ENCODE measurements around the gene SRP68.

SRP68 gene

DNA sequence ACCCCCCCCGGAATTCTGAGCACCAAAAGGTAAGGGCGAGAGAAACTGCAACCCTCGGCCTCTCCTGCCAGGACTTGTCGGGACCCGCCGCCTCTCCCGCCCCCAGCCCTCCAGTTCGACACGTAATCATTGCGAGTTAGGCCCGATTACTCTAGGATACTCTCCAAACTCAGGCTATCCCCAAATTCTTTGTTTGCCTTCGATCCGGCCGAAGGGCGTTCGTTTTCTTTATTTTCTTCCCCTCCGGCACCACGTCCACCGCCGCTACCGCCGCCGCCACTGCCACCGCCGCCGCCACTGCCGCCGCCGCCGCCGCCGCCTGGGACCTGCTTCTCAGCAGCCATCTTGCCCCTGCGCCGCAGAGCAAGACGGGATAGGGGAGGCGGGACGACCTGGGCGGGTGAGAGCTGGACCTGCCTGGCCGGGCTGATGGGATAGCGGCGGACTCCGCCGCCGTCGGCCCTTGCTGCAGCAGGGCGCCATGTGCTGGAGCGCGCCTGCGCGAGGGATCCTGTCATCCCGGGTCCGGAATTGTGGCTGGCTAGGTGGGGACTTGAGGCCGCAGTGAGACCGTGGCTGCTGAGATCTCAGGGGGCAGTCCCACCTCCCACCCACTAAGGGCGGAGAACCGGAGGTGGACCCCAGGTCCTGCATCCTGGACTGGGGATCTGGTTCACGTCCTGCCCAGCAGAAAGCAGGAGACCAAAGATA lies at the start of gene SRP68:
SRP68 (minus strand) TSS at position 370 of the 711 bp plus-strand sequence; CDS start at position 344, 26 bp downstream.
- DNase-seq (ENCODE audit: extremely low read depth in 1 of 2, low read depth in 1 of 2), result peak; percentile 53 to 78

DNA sequence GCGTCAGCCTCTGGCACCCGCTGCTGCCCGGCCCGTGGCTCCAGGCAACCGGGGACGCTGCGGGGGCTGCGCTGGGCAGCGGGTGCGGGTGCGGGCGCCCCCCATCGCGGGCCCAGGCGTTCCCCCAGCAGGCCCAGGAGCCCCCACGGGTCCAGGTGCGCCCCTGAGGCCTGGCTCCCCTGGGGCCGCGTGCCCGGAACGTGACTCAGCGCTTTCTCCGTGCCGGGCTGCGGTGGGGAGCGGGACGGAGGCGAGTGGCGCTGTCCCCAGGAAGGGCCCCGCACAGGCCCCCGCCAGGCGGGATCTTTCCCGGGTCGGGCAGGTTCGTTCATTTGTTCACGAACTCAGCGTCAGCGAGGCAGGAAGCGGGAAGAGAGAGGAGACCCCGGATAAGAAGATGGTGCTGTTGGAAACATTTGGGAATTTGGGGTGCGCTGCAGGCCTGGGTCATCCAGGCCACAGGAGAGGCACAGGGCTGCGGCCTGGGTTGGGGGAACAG lies 49.7 kb upstream of the SRP68 start:
- DNase-seq (ENCODE audit: extremely low read depth in 1 of 2, low read depth in 1 of 2), result no peak

DNA sequence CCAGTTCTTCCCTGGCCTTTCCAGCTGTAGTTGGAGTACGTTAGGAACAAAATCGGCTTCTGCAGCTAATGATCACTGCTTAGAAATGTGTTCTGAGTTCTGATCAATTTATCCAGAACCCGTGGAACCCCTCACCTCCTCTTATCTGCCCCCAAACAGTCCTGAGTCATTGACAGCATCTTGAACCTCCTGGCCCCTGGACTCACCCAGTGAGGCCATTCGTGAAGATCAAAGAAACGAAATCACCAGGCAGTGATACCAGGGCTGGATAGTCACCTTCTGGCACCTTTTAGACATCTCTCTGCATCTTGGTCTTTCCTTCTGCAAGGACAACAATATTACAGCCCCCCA lies 48.3 kb upstream of the SRP68 start:
- DNase-seq (ENCODE audit: extremely low read depth in 1 of 2, low read depth in 1 of 2), result no peak

DNA sequence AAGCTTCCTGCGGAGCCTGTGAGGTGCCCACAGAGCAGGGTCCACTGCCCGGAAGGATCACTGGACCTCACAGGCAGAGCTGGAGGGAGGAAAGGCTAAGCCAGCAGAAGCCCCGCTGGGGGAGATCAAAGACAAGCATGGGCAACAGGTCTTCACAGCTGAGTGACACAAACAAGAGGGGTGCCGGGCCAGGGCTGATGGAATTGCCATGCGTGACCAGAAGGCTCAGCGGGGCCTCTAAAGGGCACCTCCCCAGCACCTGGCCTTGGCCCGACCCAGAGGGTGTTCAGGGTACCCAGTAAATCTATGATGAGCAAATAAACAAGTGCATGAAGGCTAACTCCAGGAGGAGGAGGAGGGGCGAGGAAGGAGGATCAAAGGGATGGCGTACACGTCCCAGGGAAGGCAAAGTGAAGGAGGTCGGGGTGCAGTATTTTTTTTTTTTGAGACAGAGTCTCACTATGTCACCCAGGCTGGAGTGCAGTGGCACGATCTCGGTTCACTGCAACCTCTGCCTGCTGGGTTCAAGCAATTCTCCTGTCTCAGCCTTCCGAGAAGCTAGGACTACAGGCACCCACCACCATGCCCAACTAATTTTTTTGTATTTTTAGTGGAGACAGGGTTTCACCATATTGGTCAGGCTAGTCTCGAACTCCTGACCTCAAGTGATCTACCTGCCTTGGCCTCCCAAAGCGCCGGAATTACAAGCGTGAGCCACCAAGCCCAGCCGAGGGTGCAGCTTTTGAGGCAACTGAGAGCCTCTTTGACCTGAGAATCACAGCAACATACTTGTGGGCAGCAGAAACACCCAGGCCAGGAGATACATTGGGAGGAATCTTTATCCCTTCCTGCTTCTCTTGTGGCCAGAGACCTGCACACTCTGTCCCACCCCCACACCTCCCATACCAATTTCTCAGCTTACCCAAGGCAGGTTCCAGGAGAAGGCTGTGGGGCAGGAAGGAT lies 47.4 kb upstream of the SRP68 start:
- no peak for DNase-seq (ENCODE audit: extremely low read depth in 1 of 2, low read depth in 1 of 2)

DNA sequence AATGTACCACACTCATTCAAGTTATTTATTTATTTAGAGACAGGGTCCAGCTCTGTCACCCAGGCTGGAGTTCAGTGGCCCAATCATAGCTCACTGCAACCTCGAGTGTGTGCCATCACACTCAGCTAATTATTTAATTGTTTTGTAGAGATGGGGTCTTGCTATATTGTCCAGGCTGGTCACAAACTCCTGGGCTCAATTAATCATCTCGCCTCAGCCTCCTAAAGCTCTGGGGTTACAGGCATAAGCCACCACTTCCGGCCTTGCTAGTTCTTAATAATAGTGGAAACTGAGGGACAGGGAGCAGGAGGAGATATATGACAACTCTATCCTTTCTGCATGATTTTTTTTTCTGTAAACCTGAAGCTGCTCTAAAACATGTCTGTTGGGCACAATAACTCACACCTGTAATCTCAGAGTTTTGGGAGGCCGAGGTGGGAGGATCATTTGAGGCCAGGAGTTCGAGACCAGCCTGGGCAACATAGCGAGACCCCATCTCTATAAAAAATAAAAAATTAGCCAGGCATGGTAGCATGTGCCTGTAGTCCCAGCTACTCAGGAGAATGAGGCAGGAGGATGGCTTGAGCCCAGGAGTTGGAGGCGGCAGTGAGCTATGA lies 42.9 kb upstream of the SRP68 start:
- no peak for DNase-seq (ENCODE audit: extremely low read depth in 1 of 2, low read depth in 1 of 2)

DNA sequence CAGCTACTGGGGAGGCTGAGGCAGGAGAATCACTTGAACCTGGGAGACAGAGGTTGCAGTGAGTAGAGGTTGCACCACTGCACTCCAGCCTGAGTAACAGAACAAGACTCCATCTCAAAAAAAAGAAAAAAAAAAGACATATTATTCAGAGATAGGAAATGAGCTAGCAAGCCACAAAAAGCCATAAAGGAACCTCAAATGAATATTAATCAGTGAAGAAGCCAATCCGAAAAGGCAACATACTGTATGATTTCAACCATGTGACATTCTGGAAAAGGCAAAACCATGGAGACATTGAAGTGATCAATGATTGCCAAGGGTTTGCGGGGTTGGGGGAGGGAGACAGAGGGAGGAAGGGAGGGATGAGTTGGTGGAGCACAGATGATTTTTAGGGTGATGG lies 39.6 kb upstream of the SRP68 start:
- no peak for DNase-seq (ENCODE audit: extremely low read depth in 1 of 2, low read depth in 1 of 2)

DNA sequence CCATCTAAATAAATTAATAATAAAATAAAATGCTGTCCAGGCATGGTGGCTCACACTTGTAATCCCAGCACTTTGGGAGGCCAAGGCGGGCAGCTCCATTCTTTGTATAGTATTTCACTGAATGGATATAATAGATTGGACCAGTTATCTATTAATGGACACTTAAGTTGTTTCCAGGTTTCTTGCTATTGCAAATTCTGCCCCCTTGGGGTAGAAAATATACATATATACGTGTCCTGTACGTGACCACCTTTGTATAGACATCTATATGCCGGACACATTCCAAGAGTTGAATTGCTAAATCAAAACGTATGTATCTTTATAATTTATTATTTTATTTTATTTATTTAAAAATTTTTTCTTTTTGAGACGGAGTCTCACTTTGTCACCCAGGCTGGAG lies 35.2 kb upstream of the SRP68 start:
- DNase-seq (ENCODE audit: extremely low read depth in 1 of 2, low read depth in 1 of 2), result no peak

DNA sequence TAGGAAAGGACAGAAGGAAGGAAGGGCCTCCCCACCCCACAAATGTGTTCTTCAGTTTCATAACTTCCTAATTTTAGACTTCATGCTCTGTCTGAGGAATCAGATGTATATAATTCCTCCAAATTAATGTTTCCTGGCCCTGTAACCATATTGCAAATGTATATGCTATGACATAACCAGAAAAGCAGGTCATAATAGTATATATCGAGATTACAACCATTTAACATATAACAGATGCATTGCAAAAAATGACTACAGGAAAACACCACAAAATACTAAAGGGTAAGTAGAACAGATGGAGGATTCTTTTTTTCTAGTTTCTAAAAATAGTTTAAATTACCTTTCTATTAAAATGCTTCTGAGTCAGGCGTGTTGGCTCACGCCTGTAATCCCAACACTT lies 34.4 kb upstream of the SRP68 start:
- DNase-seq (ENCODE audit: extremely low read depth in 1 of 2, low read depth in 1 of 2), result no peak

DNA sequence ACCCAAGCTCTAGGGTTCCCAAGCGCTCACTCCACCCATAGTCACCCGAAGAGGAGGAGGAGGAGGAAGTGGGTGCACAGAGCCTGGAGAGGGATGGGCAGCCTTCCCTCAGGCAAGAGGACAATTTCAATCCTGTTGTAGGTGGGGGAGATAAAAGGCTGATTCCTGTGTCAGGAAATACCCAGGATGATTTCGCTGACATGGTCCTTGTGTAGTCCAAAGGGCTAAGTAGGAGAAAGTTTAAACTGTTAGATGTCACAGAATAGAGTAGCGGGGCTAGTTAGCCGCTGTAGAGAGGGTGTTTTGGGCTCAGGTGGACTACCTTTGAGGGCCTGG lies 32.5 kb upstream of the SRP68 start:
- DNase-seq (ENCODE audit: extremely low read depth in 1 of 2, low read depth in 1 of 2), result no peak

DNA sequence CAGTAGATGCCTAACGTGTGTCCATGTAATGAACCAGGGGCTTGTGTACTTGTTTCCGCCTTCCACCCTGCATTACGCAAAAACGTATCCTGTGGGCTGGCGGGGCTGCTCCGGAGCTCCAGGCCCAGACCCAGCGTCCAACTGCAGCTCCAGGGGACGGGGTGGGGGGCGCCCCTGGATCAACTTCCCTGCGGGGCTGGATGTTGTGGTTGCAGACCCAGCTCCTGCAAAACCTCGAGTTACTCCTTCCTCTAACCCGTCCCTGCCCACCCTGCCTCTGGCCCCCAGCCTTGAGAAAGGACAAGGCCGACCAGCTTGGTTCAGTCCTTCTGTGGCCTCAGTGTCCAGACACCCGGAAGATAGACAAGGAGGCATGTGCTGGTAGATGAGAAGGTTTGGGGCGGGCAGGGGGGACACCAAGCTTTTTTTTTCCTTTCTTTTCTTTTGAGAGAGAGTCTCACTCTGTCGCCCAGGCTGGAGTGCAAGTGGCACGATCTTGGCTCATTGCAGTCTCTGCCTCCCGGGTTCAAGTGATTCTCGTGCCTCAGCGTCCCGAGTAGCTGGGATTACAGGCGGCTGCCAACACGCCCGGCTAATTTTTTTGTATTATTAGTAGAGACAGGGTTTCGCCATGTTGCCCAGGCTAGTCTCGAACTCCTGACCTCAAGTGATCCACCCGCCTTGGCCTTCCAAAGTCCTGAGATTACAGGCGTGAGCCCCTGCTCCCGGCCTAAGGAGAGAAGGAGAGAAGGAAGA lies 32.0 kb upstream of the SRP68 start:
- no peak for DNase-seq (ENCODE audit: extremely low read depth in 1 of 2, low read depth in 1 of 2)

DNA sequence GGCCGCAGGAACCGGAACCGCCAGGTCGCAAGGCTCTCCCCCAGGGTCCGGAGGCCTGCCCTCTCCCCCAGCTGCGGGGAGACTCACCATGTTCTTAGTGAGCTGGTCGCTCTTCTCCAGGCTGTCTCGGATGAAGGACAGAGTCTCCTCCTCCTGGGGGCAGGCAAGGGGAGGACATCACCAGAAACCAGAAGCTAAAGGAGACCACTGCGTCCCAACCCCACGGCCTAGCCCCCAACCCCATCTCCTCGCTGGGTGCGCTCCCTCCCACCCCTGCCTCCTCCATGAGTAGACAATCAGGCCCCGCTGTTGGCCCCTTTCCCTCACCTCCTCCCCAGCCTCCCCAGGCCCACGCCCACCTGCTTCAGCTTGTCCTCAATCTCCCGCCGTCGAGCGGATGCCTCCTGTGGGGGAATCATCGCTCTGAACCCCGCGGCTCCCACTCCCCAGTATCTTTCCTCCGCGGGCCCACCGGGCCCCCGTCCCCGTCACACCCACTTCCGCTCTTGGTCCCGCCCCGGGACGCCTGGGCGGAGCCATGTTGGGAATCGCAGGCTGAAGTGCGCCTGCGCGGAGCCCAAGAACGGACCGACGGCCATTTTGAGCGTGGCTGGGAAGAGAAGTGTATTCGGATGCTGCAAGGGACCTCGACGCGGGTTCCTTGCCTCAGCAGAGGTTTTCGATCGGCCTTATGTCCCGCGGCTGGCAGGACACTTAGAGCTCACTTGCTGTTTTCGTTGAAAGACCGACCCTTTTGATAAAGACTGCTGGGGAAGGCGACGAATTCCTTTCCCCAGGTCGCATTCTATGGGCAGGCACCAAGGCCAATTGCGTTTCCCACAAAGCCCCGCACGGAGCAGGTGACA lies 31.2 kb upstream of the SRP68 start, which contains the start of gene EXOC7:
EXOC7 (minus strand) TSS at position 514 of the 866 bp plus-strand sequence; CDS start at position 419, 95 bp downstream.
- peak; percentile 70 to 88 for DNase-seq (ENCODE audit: extremely low read depth in 1 of 2, low read depth in 1 of 2)

DNA sequence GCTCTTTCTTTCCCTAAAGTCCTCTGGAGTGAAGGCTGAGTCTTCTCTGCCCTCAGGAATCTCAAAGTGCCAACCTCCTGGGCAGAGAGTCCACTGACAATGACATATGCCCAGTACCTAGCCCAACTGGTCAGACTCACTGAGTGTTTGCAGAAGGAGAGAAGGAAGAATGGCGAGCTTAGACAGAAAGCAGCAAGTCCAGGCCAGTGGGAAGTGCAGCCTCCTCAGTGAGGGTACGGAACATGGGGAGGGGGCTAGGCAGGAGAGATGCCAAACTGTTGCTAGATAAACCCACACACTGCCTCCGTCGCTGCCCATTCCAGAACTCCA lies 30.6 kb upstream of the SRP68 start:
- DNase-seq (ENCODE audit: extremely low read depth in 1 of 2, low read depth in 1 of 2), result no peak

DNA sequence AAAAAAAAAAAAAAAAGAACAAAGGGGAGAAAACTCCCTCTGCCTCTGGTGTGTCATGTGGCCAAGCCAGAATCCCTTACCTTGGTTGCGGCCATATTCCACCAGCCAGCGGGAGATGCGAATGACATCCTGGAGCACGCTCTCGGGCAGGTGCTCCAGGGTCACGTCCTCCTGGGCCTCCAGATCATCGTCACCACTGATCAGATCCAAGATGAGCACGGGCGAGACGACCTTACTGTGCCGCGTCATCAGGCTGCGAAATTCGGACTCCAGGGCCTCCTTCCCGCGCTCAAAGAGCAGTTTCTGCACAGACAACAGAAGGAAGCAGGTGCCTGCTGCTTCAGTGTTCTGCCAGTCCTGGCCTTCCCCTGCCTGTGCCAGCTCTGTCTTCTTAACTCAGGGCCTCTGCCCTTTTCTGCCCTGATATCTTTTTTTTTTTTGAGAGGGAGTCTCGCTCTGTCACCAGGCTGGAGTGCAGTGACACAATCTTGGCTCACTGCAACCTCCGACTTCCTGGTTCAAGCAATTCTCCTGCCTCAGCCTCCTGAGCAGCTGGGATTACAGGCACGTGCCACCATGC lies 25.5 kb upstream of the SRP68 start:
- no peak for DNase-seq (ENCODE audit: extremely low read depth in 1 of 2, low read depth in 1 of 2)

DNA sequence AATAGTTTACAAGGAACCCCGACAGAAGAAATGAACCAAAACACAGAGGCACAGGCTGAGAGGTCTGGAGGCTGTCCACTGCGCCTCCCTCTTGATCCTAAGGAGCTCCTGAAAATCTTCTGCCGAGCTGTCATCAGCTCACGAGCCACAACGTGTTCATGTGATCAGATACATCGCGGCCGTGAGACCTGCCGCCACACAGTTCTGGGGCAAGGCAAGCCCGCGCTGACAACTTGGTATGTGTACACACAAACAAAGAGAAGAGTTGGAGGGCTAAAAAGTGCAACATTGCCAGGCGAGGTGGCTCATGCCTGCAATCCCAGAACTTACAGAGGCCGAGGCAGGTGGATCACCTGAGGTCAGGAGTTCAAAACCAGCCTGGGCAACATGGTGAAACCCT lies 23.6 kb upstream of the SRP68 start:
- DNase-seq (ENCODE audit: extremely low read depth in 1 of 2, low read depth in 1 of 2), result no peak

DNA sequence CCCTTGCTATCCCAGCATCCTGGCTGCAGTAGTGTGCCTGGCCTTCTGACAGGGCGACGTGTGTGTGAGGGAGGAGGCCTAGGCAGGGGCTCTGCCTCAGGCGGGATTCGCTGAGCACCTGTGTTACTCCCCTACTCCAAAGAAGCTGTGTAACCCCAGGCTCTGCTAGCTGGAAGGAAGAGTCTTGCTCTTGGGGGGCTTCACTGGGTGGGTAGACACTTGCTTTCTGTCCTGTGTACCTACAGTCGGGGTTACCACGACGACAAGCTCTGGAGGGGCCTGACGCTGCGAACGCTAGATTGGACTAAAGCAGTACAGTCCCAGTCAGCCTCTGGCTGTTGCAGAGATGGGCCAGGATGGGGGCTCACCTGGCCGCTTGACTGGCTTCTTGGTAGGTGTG lies 21.7 kb upstream of the SRP68 start:
- no peak for DNase-seq (ENCODE audit: extremely low read depth in 1 of 2, low read depth in 1 of 2)

DNA sequence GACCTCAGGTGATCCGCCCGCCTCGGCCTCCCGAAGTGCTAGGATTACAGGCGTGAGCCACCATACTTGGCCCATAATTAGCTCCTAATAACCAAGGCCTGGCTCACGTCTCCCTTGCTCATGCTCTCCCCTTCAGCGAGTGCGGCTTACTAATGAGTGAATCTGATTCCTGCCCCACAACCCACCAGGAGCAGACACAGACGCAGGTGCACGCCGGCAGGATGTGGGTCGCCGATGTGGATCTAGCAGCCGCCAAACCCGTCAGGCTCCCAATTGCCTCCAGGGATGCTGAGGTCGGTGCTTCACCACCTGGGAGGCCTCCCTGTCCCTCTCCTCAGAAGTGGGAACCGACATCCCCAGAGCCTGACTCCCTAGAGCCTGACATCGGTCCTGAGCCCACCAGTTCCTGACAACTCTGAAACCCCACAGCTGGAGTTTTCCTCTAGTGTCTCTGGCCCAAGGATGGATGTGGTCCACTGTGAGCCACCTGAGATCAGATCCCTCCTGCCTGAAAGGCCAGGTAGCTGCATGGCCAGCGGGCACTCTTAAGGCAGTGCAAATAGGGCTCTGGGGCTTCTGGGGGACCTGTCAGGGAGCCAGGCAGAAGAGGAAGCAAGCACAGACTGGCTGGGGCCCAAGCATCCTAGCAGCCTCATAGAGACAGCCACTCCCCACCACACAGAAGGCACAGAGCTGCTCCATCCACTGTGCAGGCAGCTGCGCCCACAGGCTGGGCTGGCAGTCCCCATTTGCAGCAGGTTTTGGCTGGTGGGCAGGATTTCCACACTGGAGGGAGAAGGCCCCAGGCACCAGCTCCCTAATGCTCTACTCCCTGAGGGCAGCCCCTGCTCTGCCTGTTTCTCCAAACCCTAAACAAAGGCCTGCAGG lies 20.5 kb upstream of the SRP68 start:
- DNase-seq (ENCODE audit: extremely low read depth in 1 of 2, low read depth in 1 of 2), result no peak

DNA sequence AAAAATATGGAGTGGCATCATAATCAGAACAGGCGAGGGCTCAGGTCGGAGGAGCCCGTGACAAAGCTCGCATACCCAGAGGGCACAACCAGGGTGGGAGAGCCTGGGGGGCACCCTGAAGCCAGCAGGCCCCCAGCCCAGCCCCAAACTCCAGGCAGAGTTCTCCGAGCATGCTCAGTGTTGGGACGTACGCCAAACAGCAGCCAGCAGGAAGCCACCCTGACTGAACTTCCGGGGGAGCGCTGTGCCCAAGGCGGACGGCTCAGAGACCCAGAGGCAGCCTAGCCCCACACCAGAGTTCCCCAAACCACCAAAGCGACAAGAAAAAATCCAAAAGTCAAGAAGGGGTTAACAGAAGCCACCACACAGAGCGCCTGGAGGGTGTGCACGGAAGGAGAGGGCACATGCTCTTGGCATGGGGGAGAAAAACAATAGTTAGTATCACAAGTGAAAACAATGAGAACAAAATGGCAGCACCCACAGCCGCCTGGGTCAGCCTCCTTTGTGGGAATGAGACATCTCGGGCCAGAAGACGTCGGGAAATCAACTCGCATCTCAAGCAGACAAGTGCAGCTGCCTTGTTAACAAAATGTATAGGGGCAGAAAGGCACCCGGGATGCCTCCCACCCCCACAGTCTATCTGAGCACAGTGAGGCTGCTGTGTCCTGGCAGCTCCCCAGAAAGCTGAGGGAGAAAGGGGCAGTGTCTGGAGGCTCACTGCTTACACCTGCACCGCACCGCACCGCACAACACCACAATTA lies 19.4 kb upstream of the SRP68 start:
- no peak for DNase-seq (ENCODE audit: extremely low read depth in 1 of 2, low read depth in 1 of 2)
